ENCODE measurements around the gene CBLN3. TPM values are rescaled to one million over a fixed set of nuclear protein-coding genes. Genes with fewer than 3 reads are reported as not detected.
"Not testable (repeated sequence)": the region's sequence is repeated elsewhere in the genome, so short reads cannot be mapped to it uniquely, and the experiment has no call there.

CBLN3 gene
- total RNA-seq, 1 donor from 2014 or later = not detected

DNA sequence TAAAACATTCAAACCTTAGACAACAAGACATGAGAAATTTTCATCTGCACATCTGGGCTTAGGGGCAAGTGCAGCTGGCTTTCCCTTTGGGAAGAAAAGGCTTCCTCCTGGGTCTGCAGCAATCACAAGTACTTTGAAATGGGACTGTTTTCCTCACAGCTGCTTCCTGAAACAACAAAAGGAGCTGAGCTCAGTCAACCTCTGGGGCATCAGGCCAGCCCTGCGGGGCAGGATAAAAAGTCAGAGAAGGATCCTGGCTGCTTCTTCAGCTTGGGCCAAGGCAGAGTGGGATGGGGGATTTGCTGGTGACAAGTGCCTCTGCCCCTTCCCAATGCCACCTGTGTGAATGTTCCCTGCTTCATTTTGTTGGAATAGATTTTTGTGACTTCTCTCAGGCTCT, 29.3 kb upstream of the CBLN3 start:
- no peak overlapping the region for H3K27ac Mint-ChIP-seq
- H3K36me3 ChIP-seq = no peaks in the 10 kb centered on the region
- no peaks in the 10 kb centered on the region for H3K27me3 Mint-ChIP-seq (ENCODE audit: insufficient read depth, low read depth)
- TF ChIP-seq, protein P1, sequence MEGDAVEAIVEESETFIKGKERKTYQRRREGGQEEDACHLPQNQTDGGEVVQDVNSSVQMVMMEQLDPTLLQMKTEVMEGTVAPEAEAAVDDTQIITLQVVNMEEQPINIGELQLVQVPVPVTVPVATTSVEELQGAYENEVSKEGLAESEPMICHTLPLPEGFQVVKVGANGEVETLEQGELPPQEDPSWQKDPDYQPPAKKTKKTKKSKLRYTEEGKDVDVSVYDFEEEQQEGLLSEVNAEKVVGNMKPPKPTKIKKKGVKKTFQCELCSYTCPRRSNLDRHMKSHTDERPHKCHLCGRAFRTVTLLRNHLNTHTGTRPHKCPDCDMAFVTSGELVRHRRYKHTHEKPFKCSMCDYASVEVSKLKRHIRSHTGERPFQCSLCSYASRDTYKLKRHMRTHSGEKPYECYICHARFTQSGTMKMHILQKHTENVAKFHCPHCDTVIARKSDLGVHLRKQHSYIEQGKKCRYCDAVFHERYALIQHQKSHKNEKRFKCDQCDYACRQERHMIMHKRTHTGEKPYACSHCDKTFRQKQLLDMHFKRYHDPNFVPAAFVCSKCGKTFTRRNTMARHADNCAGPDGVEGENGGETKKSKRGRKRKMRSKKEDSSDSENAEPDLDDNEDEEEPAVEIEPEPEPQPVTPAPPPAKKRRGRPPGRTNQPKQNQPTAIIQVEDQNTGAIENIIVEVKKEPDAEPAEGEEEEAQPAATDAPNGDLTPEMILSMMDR (IDR thresholded peaks at IDR 0.05) = no peak
- TF ChIP-seq EZH2phosphoT487 (IDR thresholded peaks at IDR 0.05) (no peak), EZH2 (IDR thresholded peaks at IDR 0.05) (no peak)
- no peaks in the 10 kb centered on the region for H3K4me1 ChIP-seq
- peaks cover 13% of the 10 kb centered on the region for H3K36me3 Mint-ChIP-seq
- no peak overlapping the region for H2AFZ ChIP-seq (replicated peaks)
- peaks cover 9% of the 10 kb centered on the region for H3K9me3 Mint-ChIP-seq
- no peak overlapping the region for H3K9ac ChIP-seq
- DNase-seq (ENCODE audit: low spot score) = no peak
- no peaks in the 10 kb centered on the region for H3K4me1 Mint-ChIP-seq
- H4K20me1 ChIP-seq (ENCODE audit: low read depth) = no peaks in the 10 kb centered on the region
- no peaks in the 10 kb centered on the region for H3K79me2 ChIP-seq (ENCODE audit: low read depth)
- H3F3A ChIP-seq (ENCODE audit: low read depth) = no peaks in the 10 kb centered on the region
- no peaks in the 10 kb centered on the region for H3K27me3 ChIP-seq
- no peak overlapping the region for H3K27ac ChIP-seq
- H3K9me3 ChIP-seq (ENCODE audit: low read depth) = peaks cover 6% of the 10 kb centered on the region
- no peak overlapping the region for H3K4me3 Mint-ChIP-seq
- H3K4me2 ChIP-seq = no peak overlapping the region
- H3K4me3 ChIP-seq = no peak overlapping the region

DNA sequence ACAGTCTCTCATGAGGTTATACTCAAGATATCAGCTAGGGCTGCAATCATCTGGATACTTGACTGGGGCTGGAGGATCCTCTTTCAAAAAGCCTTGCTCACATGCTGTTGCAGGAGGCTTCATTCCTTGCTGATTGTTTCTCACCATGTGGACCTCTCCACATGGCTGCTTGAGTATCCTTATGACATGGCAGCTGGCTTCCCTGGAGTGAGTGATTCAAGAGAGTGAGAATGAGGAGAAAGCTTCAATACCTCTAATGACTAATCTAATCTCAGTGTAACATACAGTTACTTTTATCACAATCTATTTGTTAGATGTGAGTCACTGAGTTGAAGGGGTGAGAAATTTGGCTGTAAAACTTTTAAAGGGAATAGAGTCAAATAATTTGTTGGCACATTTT, 27.5 kb upstream of the CBLN3 start:
- no peak overlapping the region for H3K27ac Mint-ChIP-seq
- no peaks in the 10 kb centered on the region for H3F3A ChIP-seq (ENCODE audit: low read depth)

DNA sequence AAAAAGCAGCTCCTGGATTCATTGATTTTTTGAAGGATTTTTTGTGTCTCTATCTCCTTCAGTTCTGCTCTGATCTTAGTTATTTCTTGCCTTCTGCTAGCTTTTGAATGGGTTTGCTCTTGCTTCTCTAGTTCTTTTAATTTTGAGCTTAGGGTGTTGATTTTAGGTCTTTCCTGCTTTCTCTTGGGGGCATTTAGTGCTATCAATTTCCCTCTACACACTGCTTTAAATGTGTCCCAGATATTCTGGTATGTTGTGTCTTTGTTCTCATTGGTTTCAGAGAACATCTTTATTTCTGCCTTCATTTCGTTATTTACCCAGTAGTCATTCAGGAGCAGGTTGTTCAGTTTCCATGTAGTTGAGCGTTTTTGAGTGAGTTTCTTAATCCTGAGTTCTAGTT, 21.4 kb upstream of the CBLN3 start:
- not testable (repeated sequence) for DNase-seq (ENCODE audit: low spot score); H3K4me1 Mint-ChIP-seq

More for the DNA sequence above, 27.5 kb upstream of the CBLN3 start:
- peaks cover 20% of the 10 kb centered on the region for H3K36me3 Mint-ChIP-seq
- no peaks in the 10 kb centered on the region for H3K79me2 ChIP-seq (ENCODE audit: low read depth)
- H3K27ac ChIP-seq = no peak overlapping the region
- H3K4me1 ChIP-seq = no peaks in the 10 kb centered on the region
- H2AFZ ChIP-seq (replicated peaks) = no peak overlapping the region
- peaks cover 6% of the 10 kb centered on the region for H3K9me3 ChIP-seq (ENCODE audit: low read depth)
- no peaks in the 10 kb centered on the region for H3K36me3 ChIP-seq
- no peak for DNase-seq (ENCODE audit: low spot score)
- H3K9ac ChIP-seq = no peak overlapping the region
- no peak overlapping the region for H3K4me3 Mint-ChIP-seq
- H3K4me2 ChIP-seq = no peak overlapping the region
- no peak overlapping the region for H3K4me3 ChIP-seq
- H3K27me3 Mint-ChIP-seq (ENCODE audit: insufficient read depth, low read depth) = no peaks in the 10 kb centered on the region
- TF ChIP-seq EZH2 (IDR thresholded peaks at IDR 0.05) = no peak
- TF ChIP-seq, protein P1 (IDR thresholded peaks at IDR 0.05) = no peak
- TF ChIP-seq EZH2phosphoT487 (IDR thresholded peaks at IDR 0.05) = no peak
- no peaks in the 10 kb centered on the region for H3K4me1 Mint-ChIP-seq
- H4K20me1 ChIP-seq (ENCODE audit: low read depth) = no peaks in the 10 kb centered on the region
- H3K9me3 Mint-ChIP-seq = peaks cover 10% of the 10 kb centered on the region
- no peaks in the 10 kb centered on the region for H3K27me3 ChIP-seq

DNA sequence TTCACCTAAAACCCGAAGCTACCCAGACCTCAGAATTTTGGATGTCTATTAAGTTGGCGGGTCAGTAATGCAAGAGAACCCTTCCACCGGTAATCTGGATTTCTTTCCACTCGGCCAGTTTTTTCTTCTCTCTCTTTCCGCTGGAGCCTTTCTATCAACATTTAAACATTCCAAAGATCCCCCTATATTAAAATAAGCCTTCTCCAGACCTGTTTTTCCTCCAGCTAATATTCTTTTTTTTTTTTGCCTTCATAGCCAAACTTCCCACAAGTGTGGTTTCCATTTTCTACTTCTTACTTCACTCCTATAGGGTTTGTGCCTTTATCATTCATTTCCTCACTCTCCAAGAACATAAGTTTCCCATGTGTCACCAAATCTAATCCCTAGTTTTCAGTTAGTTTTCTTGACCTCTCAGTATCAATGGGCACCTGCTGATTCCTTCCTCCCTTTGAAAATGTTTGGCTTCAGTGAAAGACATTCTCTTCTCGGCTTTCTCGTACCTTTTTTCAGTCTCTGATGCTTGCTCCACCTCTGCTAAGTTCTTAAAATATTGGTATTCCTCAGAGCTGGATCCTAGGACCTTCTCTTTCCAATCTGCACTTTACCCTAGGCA, 13.7 kb upstream of the CBLN3 start:
- Mint-ChIP-seq H3K36me3 (peaks cover 12% of the 10 kb centered on the region), H3K9me3 (no peaks in the 10 kb centered on the region), H3K27ac (peak overlapping the region; percentile 98), H3K27me3 (ENCODE audit: insufficient read depth, low read depth) (peaks cover 7% of the 10 kb centered on the region), H3K4me1 (peaks cover 10% of the 10 kb centered on the region), H3K4me3 (peak overlapping the region; percentile 91)
- no peaks in the 10 kb centered on the region for H4K20me1 ChIP-seq (ENCODE audit: low read depth)
- TF ChIP-seq EZH2 (IDR thresholded peaks at IDR 0.05) (no peak), EZH2phosphoT487 (IDR thresholded peaks at IDR 0.05) (no peak)
- H3K36me3 ChIP-seq = no peaks in the 10 kb centered on the region
- no peak for DNase-seq (ENCODE audit: low spot score)
- H3K9ac ChIP-seq = peak overlapping the region; percentile 58
- peak overlapping the region; percentile 88 for H3K4me2 ChIP-seq
- peak overlapping the region; percentile 75 for H3K4me3 ChIP-seq
- H3K4me1 ChIP-seq = peaks cover 9% of the 10 kb centered on the region
- H3F3A ChIP-seq (ENCODE audit: low read depth) = peaks cover 13% of the 10 kb centered on the region
- H3K27ac ChIP-seq = no peak overlapping the region
- no peaks in the 10 kb centered on the region for H3K27me3 ChIP-seq
- peaks cover 21% of the 10 kb centered on the region for H3K79me2 ChIP-seq (ENCODE audit: low read depth)
- H3K9me3 ChIP-seq (ENCODE audit: low read depth) = no peaks in the 10 kb centered on the region
- H2AFZ ChIP-seq (replicated peaks) = peak overlapping the region; percentile 27

More for the DNA sequence above, 21.4 kb upstream of the CBLN3 start:
- H3K4me3 ChIP-seq; H3K27me3 ChIP-seq; H3K4me3 Mint-ChIP-seq; H3K27me3 Mint-ChIP-seq (ENCODE audit: insufficient read depth, low read depth); H3K9me3 Mint-ChIP-seq; H3K27ac Mint-ChIP-seq; H4K20me1 ChIP-seq (ENCODE audit: low read depth); H2AFZ ChIP-seq (replicated peaks); H3K9ac ChIP-seq; H3K9me3 ChIP-seq (ENCODE audit: low read depth); H3K27ac ChIP-seq; H3K79me2 ChIP-seq (ENCODE audit: low read depth); H3K4me2 ChIP-seq; H3K36me3 ChIP-seq; H3F3A ChIP-seq (ENCODE audit: low read depth); H3K4me1 ChIP-seq: not testable (repeated sequence)
- H3K36me3 Mint-ChIP-seq = peaks cover 17% of the 10 kb centered on the region

Data from neural progenitor cell (in vitro differentiated cells).